Muscle of leg (tissue), 9 donors: Measurements from ENCODE around the gene VTI1B. TPM values are rescaled to one million over a fixed set of nuclear protein-coding genes. Genes with fewer than 3 reads are reported as not detected.

Experiments
- polyA plus RNA-seq, 8 donors: library from polyadenylated mRNA; unstranded; fragments of 120-200 nt; gene quantifications; one replicate each; pipeline versions ENCODE4 v1.2.1 to v1.2.3, GENCODE V29; 2013; ENCODE audit warnings: inconsistent platforms in 1 of 8, low replicate concordance in 1 of 8; ENCODE audit not compliant: insufficient read length in 8 of 8, insufficient read depth in 1 of 8
- total RNA-seq: library from RNA; stranded (reverse); fragments of 120-200 nt; gene quantifications from one replicate; pipeline ENCODE4 v1.2.4, GENCODE V29; 2013

The VTI1B gene
- total and polyA plus RNA-seq, 9 donors = 52.8 to 85.0 (median 75.8) TPM

Other genes starting within 250 kb of the VTI1B start
- gene TMEM229B, start 185.9 kb downstream of the VTI1B start, total RNA-seq = 0.40 TPM
- under 1 TPM; 0.23 to 0.62 (median 0.43) TPM for gene TMEM229B, start 185.9 kb downstream of the VTI1B start, polyA plus RNA-seq
- 0.75 TPM for gene PLEKHH1, start 141.3 kb downstream of the VTI1B start, total RNA-seq
- gene PLEKHH1, start 141.3 kb downstream of the VTI1B start, polyA plus RNA-seq = 1 to 10 TPM in 6 of 8 donors, under 1 TPM in 2; 0.58 to 3.5 (median 1.4) TPM
- gene PIGH, start 74.4 kb downstream of the VTI1B start, total RNA-seq = 10.0 TPM
- gene PIGH, start 74.4 kb downstream of the VTI1B start, polyA plus RNA-seq = 10 to 100 TPM in 6 of 8 donors, 1 to 10 TPM in 2; 9.8 to 14.8 (median 13.1) TPM
- 1.0 TPM for gene ARG2, start 54.7 kb downstream of the VTI1B start, total RNA-seq
- gene ARG2, start 54.7 kb downstream of the VTI1B start, polyA plus RNA-seq = 1 to 10 TPM; 1.2 to 3.1 (median 2.0) TPM
- 43.3 TPM for gene RDH11, start 21.1 kb upstream of the VTI1B start, total RNA-seq
- gene RDH11, start 21.1 kb upstream of the VTI1B start, polyA plus RNA-seq = 10 to 100 TPM; 40.6 to 51.5 (median 44.4) TPM
- 0.40 TPM for gene RDH12, start 27.3 kb upstream of the VTI1B start, total RNA-seq
- 1 to 10 TPM in 2 of 8 donors, under 1 TPM in 6; 0.30 to 1.2 (median 0.65) TPM for gene RDH12, start 27.3 kb upstream of the VTI1B start, polyA plus RNA-seq
- 12.9 TPM for gene ZFYVE26, start 142.0 kb upstream of the VTI1B start, total RNA-seq
- gene ZFYVE26, start 142.0 kb upstream of the VTI1B start, polyA plus RNA-seq = 10 to 100 TPM in 7 of 8 donors, 1 to 10 TPM in 1; 9.4 to 16.8 (median 12.2) TPM
- 16.5 TPM for gene RAD51B, start 145.1 kb upstream of the VTI1B start, total RNA-seq
- 1 to 10 TPM; 6.0 to 9.3 (median 7.2) TPM for gene RAD51B, start 145.1 kb upstream of the VTI1B start, polyA plus RNA-seq